NCI-H1436 treated with DMSO at 0.1 percent for 48 hours (cell line): Measurements from ENCODE around the gene LAMC1.
"Not testable (repeated sequence)": the region's sequence is repeated elsewhere in the genome, so short reads cannot be mapped to it uniquely, and the experiment has no call there.

Experiments used
- DNase-seq: peaks from one replicate; lab custom pipeline; 2025; lab: John Stamatoyannopoulos, UW

LAMC1 gene

GRCh38 chr1:183150032-183150431 lies 126.8 kb downstream of the LAMC1 start:
- not testable (repeated sequence) for DNase-seq

GRCh38 chr1:183150445-183150844 lies 127.2 kb downstream of the LAMC1 start:
- no peak for DNase-seq

GRCh38 chr1:183152180-183152579 lies 129.0 kb downstream of the LAMC1 start:
- no peak for DNase-seq

GRCh38 chr1:183155939-183156338 lies 132.7 kb downstream of the LAMC1 start:
- no peak for DNase-seq

- no peak for DNase-seq
These were observed 136.7 kb downstream of the LAMC1 start for GRCh38 chr1:183159960-183160359.

GRCh38 chr1:183161391-183161790 lies 138.2 kb downstream of the LAMC1 start:
- no peak for DNase-seq

GRCh38 chr1:183163316-183163715 lies 140.1 kb downstream of the LAMC1 start:
- no peak for DNase-seq

GRCh38 chr1:183164340-183164739 lies 141.1 kb downstream of the LAMC1 start:
- DNase-seq = no peak

GRCh38 chr1:183164963-183165362 lies 141.7 kb downstream of the LAMC1 start:
- no peak for DNase-seq

GRCh38 chr1:183165456-183165855 lies 142.2 kb downstream of the LAMC1 start:
- no peak for DNase-seq

GRCh38 chr1:183166454-183166853 lies 143.2 kb downstream of the LAMC1 start:
- DNase-seq = no peak

GRCh38 chr1:183167676-183168075 lies 144.5 kb downstream of the LAMC1 start:
- no peak for DNase-seq

GRCh38 chr1:183168308-183168707 lies 145.1 kb downstream of the LAMC1 start:
- DNase-seq = no peak

- DNase-seq = no peak
These were observed 150.6 kb downstream of the LAMC1 start for GRCh38 chr1:183173828-183174227.

GRCh38 chr1:183175631-183176030 lies 152.4 kb downstream of the LAMC1 start:
- no peak for DNase-seq

- no peak for DNase-seq
These were observed 155.3 kb downstream of the LAMC1 start for GRCh38 chr1:183178545-183178944.

GRCh38 chr1:183179033-183179432 lies 155.8 kb downstream of the LAMC1 start:
- no peak for DNase-seq

GRCh38 chr1:183180218-183180617 lies 157.0 kb downstream of the LAMC1 start:
- no peak for DNase-seq

GRCh38 chr1:183180634-183181056 lies 157.4 kb downstream of the LAMC1 start:
- no peak for DNase-seq

GRCh38 chr1:183185941-183186490 lies 162.8 kb downstream of the LAMC1 start, which contains the start of gene LAMC2:
LAMC2 (plus strand) TSS chr1:183186264; CDS start chr1:183186353, 89 bp downstream.
- no peak for DNase-seq

- no peak for DNase-seq
These were observed 163.6 kb downstream of the LAMC1 start for GRCh38 chr1:183186841-183187240.

GRCh38 chr1:183188240-183188639 lies 165.0 kb downstream of the LAMC1 start:
- no peak for DNase-seq

- DNase-seq = no peak
These were observed 168.6 kb downstream of the LAMC1 start for GRCh38 chr1:183191833-183192232.

GRCh38 chr1:183193963-183194525 lies 170.8 kb downstream of the LAMC1 start:
- DNase-seq = no peak
